ENCODE data around the gene BMS1. TPM values are rescaled to one million over a fixed set of nuclear protein-coding genes. Genes with fewer than 3 reads are reported as not detected.
"Not testable (repeated sequence)": the region's sequence is repeated elsewhere in the genome, so short reads cannot be mapped to it uniquely, and the experiment has no call there.

The BMS1 gene
- total and polyA plus RNA-seq, 2 donors (not counting 3 experiments of a cell fraction or from before 2014, with no cell fraction given) = 2.8 to 23.4 TPM

- H3K27me3 ChIP-seq (ENCODE audit: control insufficient read depth in 2 of 2, insufficient read depth in 2 of 2, low read length in 2 of 2) = no peaks in the 10 kb centered on the region
- no peak for TF ChIP-seq MYC (IDR thresholded peaks at IDR 0.05; ENCODE audit: low read depth, low read length)
- FAIRE-seq (no peak), DNase-seq (ENCODE audit: low read depth, low spot score) (no peak)
- no peaks in the 10 kb centered on the region for H3K79me2 ChIP-seq (ENCODE audit: control insufficient read depth, insufficient read depth, low read length)
- CTCF ChIA-PET = interaction anchor here (0.9 kb wide), 1 partner anchor 9 kb away, joined by 3 read pairs; no protein-coding TSS in a partner anchor
- dilution Hi-C loops (cut with MboI; ENCODE audit: extremely low pct_ligation_motif_present, low sequenced_read_pairs) = no loop called here
- no peaks in the 10 kb centered on the region for H4K20me1 ChIP-seq (replicated peaks; ENCODE audit: control insufficient read depth, extremely low read depth, insufficient read depth, low read length)
- no peak overlapping the region for H3K4me3 ChIP-seq (replicated peaks in 1 of 3; ENCODE audit: insufficient read depth in 1 of 3, low read depth in 1 of 3, low read length in 3 of 3)
- intact Hi-C loops (cut with micrococcal nuclease) = no loop called here
- no peak overlapping the region for H2AFZ ChIP-seq (ENCODE audit: low read depth, low read length)
- no peaks in the 10 kb centered on the region for H3K4me1 ChIP-seq (ENCODE audit: control insufficient read depth, extremely low read depth, insufficient read depth, low read length)
- no peaks in the 10 kb centered on the region for H3K9me3 ChIP-seq (replicated peaks; ENCODE audit: control insufficient read depth, insufficient read depth, low read length)
- no TSS peak for BruUV-seq (replicated peaks)
- POLR2A ChIA-PET = no interaction called here
- no peak overlapping the region for H3K27ac ChIP-seq (ENCODE audit: insufficient read depth, low read depth, low read length)
- no peak overlapping the region for H3K4me2 ChIP-seq (ENCODE audit: insufficient read depth, low read length)
- no peaks in the 10 kb centered on the region for H3K36me3 ChIP-seq (ENCODE audit: control insufficient read depth in 2 of 2, extremely low read depth in 1 of 2, insufficient read depth in 2 of 2, low read length in 2 of 2)
- no peaks in the 10 kb centered on the region for H3K9me1 ChIP-seq (replicated peaks; ENCODE audit: control insufficient read depth, extremely low read depth, insufficient read depth, low read length)
- no peak overlapping the region for H3K9ac ChIP-seq (replicated peaks; ENCODE audit: extremely low read depth, insufficient read depth, low read length)
Observed at GRCh38 chr10:42738679-42739078, 43.9 kb upstream of the BMS1 start.

- H2AFZ ChIP-seq (ENCODE audit: low read depth, low read length); H3K36me3 ChIP-seq (ENCODE audit: control insufficient read depth in 2 of 2, extremely low read depth in 1 of 2, insufficient read depth in 2 of 2, low read length in 2 of 2); H3K4me3 ChIP-seq (replicated peaks in 1 of 3; ENCODE audit: insufficient read depth in 1 of 3, low read depth in 1 of 3, low read length in 3 of 3); H3K4me1 ChIP-seq (ENCODE audit: control insufficient read depth, extremely low read depth, insufficient read depth, low read length); DNase-seq (ENCODE audit: low read depth, low spot score); POLR2A ChIA-PET; BruUV-seq (replicated peaks); H3K27ac ChIP-seq (ENCODE audit: insufficient read depth, low read depth, low read length); H3K9ac ChIP-seq (replicated peaks; ENCODE audit: extremely low read depth, insufficient read depth, low read length); H3K27me3 ChIP-seq (ENCODE audit: control insufficient read depth in 2 of 2, insufficient read depth in 2 of 2, low read length in 2 of 2); H3K9me1 ChIP-seq (replicated peaks; ENCODE audit: control insufficient read depth, extremely low read depth, insufficient read depth, low read length); H3K9me3 ChIP-seq (replicated peaks; ENCODE audit: control insufficient read depth, insufficient read depth, low read length); H4K20me1 ChIP-seq (replicated peaks; ENCODE audit: control insufficient read depth, extremely low read depth, insufficient read depth, low read length); H3K79me2 ChIP-seq (ENCODE audit: control insufficient read depth, insufficient read depth, low read length); H3K4me2 ChIP-seq (ENCODE audit: insufficient read depth, low read length); FAIRE-seq; intact Hi-C loops (cut with micrococcal nuclease); CTCF ChIA-PET; dilution Hi-C loops (cut with MboI; ENCODE audit: extremely low pct_ligation_motif_present, low sequenced_read_pairs): not testable (repeated sequence)
Observed at GRCh38 chr10:42741536-42741935, 41.1 kb upstream of the BMS1 start.

GRCh38 chr10:42743697-42744096, 38.9 kb upstream of the BMS1 start:
- Histone ChIP-seq H3K4me2 (ENCODE audit: insufficient read depth, low read length) (no peak overlapping the region), H3K27ac (ENCODE audit: insufficient read depth, low read depth, low read length) (no peak overlapping the region), H3K4me1 (ENCODE audit: control insufficient read depth, extremely low read depth, insufficient read depth, low read length) (no peaks in the 10 kb centered on the region), H3K9me3 (replicated peaks; ENCODE audit: control insufficient read depth, insufficient read depth, low read length) (no peaks in the 10 kb centered on the region), H3K79me2 (ENCODE audit: control insufficient read depth, insufficient read depth, low read length) (no peaks in the 10 kb centered on the region), H3K36me3 (ENCODE audit: control insufficient read depth in 2 of 2, extremely low read depth in 1 of 2, insufficient read depth in 2 of 2, low read length in 2 of 2) (no peaks in the 10 kb centered on the region), H3K27me3 (ENCODE audit: control insufficient read depth in 2 of 2, insufficient read depth in 2 of 2, low read length in 2 of 2) (no peaks in the 10 kb centered on the region), H3K9ac (replicated peaks; ENCODE audit: extremely low read depth, insufficient read depth, low read length) (no peak overlapping the region), H3K9me1 (replicated peaks; ENCODE audit: control insufficient read depth, extremely low read depth, insufficient read depth, low read length) (no peaks in the 10 kb centered on the region), H4K20me1 (replicated peaks; ENCODE audit: control insufficient read depth, extremely low read depth, insufficient read depth, low read length) (no peaks in the 10 kb centered on the region), H3K4me3 (replicated peaks in 1 of 3; ENCODE audit: insufficient read depth in 1 of 3, low read depth in 1 of 3, low read length in 3 of 3) (no peak overlapping the region), H2AFZ (ENCODE audit: low read depth, low read length) (no peak overlapping the region)
- CTCF ChIA-PET = no interaction called here
- no peak for DNase-seq (ENCODE audit: low read depth, low spot score)
- TF ChIP-seq GATA2 (IDR thresholded peaks at IDR 0.05; ENCODE audit: insufficient read depth, insufficient read length, low read depth, low read length) = no peak
- no peak for TF ChIP-seq EZH2 (IDR thresholded peaks at IDR 0.05; ENCODE audit: borderline replicate concordance, low read depth, low read length, severe bottlenecking)
- no peak for TF ChIP-seq MYC (IDR thresholded peaks at IDR 0.05; ENCODE audit: low read depth, low read length)
- TF ChIP-seq JUN (IDR thresholded peaks at IDR 0.05; ENCODE audit: borderline replicate concordance, insufficient read depth, insufficient read length, low read depth) = no peak
- no peak for TF ChIP-seq POLR2A (IDR thresholded peaks at IDR 0.05; ENCODE audit: low read depth, low read length)
- TF ChIP-seq FOS (IDR thresholded peaks at IDR 0.05; ENCODE audit: borderline replicate concordance, insufficient read depth, low read length) = no peak
- TF ChIP-seq POLR2AphosphoS5 (IDR thresholded peaks at IDR 0.05; ENCODE audit: insufficient read depth, low read depth, low read length) = no peak
- no peak for TF ChIP-seq CTCF (IDR thresholded peaks at IDR 0.05; ENCODE audit: extremely low read depth in 1 of 2, insufficient read depth in 1 of 2, low read depth in 1 of 2, low read length in 2 of 2)
- no peak for FAIRE-seq
- POLR2A ChIA-PET = no interaction called here
- BruUV-seq (replicated peaks) = no TSS peak
- intact Hi-C loops (cut with micrococcal nuclease) = no loop called here
- dilution Hi-C loops (cut with MboI; ENCODE audit: extremely low pct_ligation_motif_present, low sequenced_read_pairs) = no loop called here
